HepG2 (cell line): ENCODE measurements around the gene SNAPIN. TPM values are rescaled to one million over a fixed set of nuclear protein-coding genes. Genes with fewer than 3 reads are reported as not detected.

Experiments
- ARID2 ChIP-seq: sonication (generic); formaldehyde crosslinking; IDR thresholded peaks from 2 replicates; pipeline ENCODE4 v1.8.1; 2022; ENCODE audit warnings: mild to moderate bottlenecking, missing genetic modification reagents, borderline replicate concordance
- ATF7-NPFF ChIP-seq: sonication (generic); formaldehyde crosslinking; IDR thresholded peaks from 2 replicates; pipeline ENCODE4 v1.8.1; 2023; ENCODE audit warnings: mild to moderate bottlenecking, low read depth, missing genetic modification reagents, moderate library complexity
- CREM ChIP-seq, 2 experiments: sonication (generic) in 1 of 2; formaldehyde crosslinking in 1 of 2; IDR thresholded peaks; 2 replicates each; pipeline versions ENCODE4 v1.4.0 to v1.6.1; 2016 to 2020; ENCODE audit warnings: antibody characterized with exemption in 1 of 2, mild to moderate bottlenecking in 1 of 2, missing genetic modification reagents in 1 of 2
- ERF ChIP-seq: IDR thresholded peaks from 2 replicates; pipeline ENCODE4 v1.6.1; 2018; ENCODE audit warnings: missing biosample characterization, missing genetic modification reagents
- FOSL2 ChIP-seq: sonication (generic); formaldehyde crosslinking; IDR thresholded peaks from 2 replicates; pipeline ENCODE4 v1.4.0; 2020; ENCODE audit warnings: missing genetic modification reagents
- HDAC1 ChIP-seq: sonication (generic); formaldehyde crosslinking; IDR thresholded peaks from 2 replicates; pipeline ENCODE4 v1.5.1; 2020; ENCODE audit warnings: mild to moderate bottlenecking, missing genetic modification reagents
- RERE ChIP-seq: IDR thresholded peaks from 2 replicates; pipeline ENCODE4 v1.6.1; 2016; ENCODE audit warnings: low read depth, missing genetic modification reagents, missing compliant biosample characterization
- RNF219 ChIP-seq: sonication (generic); formaldehyde crosslinking; IDR thresholded peaks from 2 replicates; pipeline ENCODE4 v1.5.0; 2020; ENCODE audit warnings: mild to moderate bottlenecking, missing genetic modification reagents
- SIX1 ChIP-seq: sonication (generic); formaldehyde crosslinking; IDR thresholded peaks from 2 replicates; pipeline ENCODE4 v1.4.0; 2020; ENCODE audit warnings: missing genetic modification reagents, borderline replicate concordance
- SNAPC5 ChIP-seq: sonication (generic); formaldehyde crosslinking; IDR thresholded peaks from 2 replicates; pipeline ENCODE4 v1.8.1; 2023; ENCODE audit warnings: mild to moderate bottlenecking, missing genetic modification reagents, borderline replicate concordance
- THRA ChIP-seq: sonication (generic); formaldehyde crosslinking; IDR thresholded peaks from 2 replicates; pipeline ENCODE4 v1.4.0; 2020; ENCODE audit warnings: missing genetic modification reagents, borderline replicate concordance
- ZBTB14 ChIP-seq: sonication (generic); formaldehyde crosslinking; IDR thresholded peaks from 2 replicates; pipeline ENCODE4 v1.4.0; 2020; ENCODE audit warnings: missing genetic modification reagents
- ZFX ChIP-seq: sonication (generic); formaldehyde crosslinking; IDR thresholded peaks from 2 replicates; pipeline ENCODE4 v1.4.0; 2020; ENCODE audit warnings: mild to moderate bottlenecking, low read depth, missing genetic modification reagents, moderate library complexity
- ZMAT3 ChIP-seq: sonication (generic); formaldehyde crosslinking; conservative IDR thresholded peaks from 2 replicates; pipeline ENCODE4 v1.7.0; 2021; ENCODE audit warnings: missing genetic modification reagents
- ZNF335 ChIP-seq: sonication (generic); formaldehyde crosslinking; IDR thresholded peaks from 2 replicates; pipeline ENCODE4 v1.4.0; 2020; ENCODE audit warnings: missing genetic modification reagents
- ZNF430 ChIP-seq: sonication (generic); formaldehyde crosslinking; IDR thresholded peaks from 2 replicates; pipeline ENCODE4 v1.9.0; 2021; ENCODE audit warnings: mild to moderate bottlenecking, missing genetic modification reagents
- ZNF788 ChIP-seq: sonication (generic); formaldehyde crosslinking; IDR thresholded peaks from 2 replicates; pipeline ENCODE4 v1.5.0; 2020; ENCODE audit warnings: mild to moderate bottlenecking, missing genetic modification reagents, borderline replicate concordance
- polyA plus RNA-seq, 8 experiments: library from polyadenylated mRNA; depleted of rRNA in 3 of 8; stranded (reverse) in 7 of 8; unstranded in 1 of 8; fragments of >200 nt; fragmentation: Illumina TruSeq in 4 of 8; extraction: Trizol in 4 of 8; gene quantifications; 2 replicates each; pipeline versions ENCODE4 v1.2.1 to v1.2.3, GENCODE V29; 2011 to 2016; ENCODE audit warnings: low read depth in 4 of 8, missing spikeins in 1 of 8, mixed read lengths in 1 of 8; ENCODE audit not compliant: insufficient read depth in 1 of 8
- total RNA-seq, 5 experiments: library from RNA; depleted of rRNA; stranded (reverse); fragments of >200 nt; fragmentation: Illumina TruSeq; extraction: Trizol; gene quantifications; 2 replicates each; pipeline ENCODE4 v1.2.3, GENCODE V29; 2016; ENCODE audit warnings: low read depth in 1 of 5

The SNAPIN gene
- total and polyA plus RNA-seq, 2 of the 13 experiments (the other 11 are each of a cell fraction or from before 2014, with no cell fraction given) = 23.9 to 25.7 TPM

- TF ChIP-seq SNAPC5 (CRISPR knock-in tag) (0 out of 2 replicates have a peak, but pooled peaks have one; percentile 22), HDAC1 (CRISPR knock-in tag) (peak; percentile 83), ZMAT3 (CRISPR knock-in tag) (peak; percentile 85), SIX1 (CRISPR knock-in tag) (no peak), THRA (CRISPR knock-in tag) (peak; percentile 82; the same call in 1 of the 2 replicates), ARID2 (CRISPR knock-in tag) (peak; percentile 77; the same call in 1 of the 2 replicates), ZBTB14 (CRISPR knock-in tag) (no peak), RERE (CRISPR knock-in tag) (no peak), RNF219 (CRISPR knock-in tag) (0 out of 2 replicates have a peak, but pooled peaks have one; percentile 52), ZFX (CRISPR knock-in tag) (peak; percentile 57), CREM (IDR thresholded peaks at IDR 0.05) (peak; percentile 31; the same call in 1 of the 2 replicates), CREM (CRISPR knock-in tag; IDR thresholded peaks at IDR 0.05) (no peak), ATF7-NPFF (CRISPR knock-in tag) (0 out of 2 replicates have a peak, but pooled peaks have one; percentile 6), ZNF430 (CRISPR knock-in tag) (peak; percentile 41; the same call in 1 of the 2 replicates), FOSL2 (CRISPR knock-in tag) (peak; percentile 89), ZNF788 (CRISPR knock-in tag) (peak; percentile 40; the same call in 1 of the 2 replicates), ERF (0 out of 2 replicates have a peak, but pooled peaks have one; percentile 6), ZNF335 (CRISPR knock-in tag) (peak; percentile 57; the same call in 1 of the 2 replicates)
Observed at GRCh38 chr1:153608742-153609584, 49.5 kb upstream of the SNAPIN start (continued).
